ENCODE data around the gene SERINC3.

SERINC3 gene

GRCh38 chr20:44533928-44534327 is 12.1 kb upstream of the SERINC3 start:
- DNase-seq (ENCODE audit: low read depth in 1 of 2, low spot score in 1 of 2): no peak
- TF ChIP-seq SPI1 (IDR thresholded peaks at IDR 0.05; ENCODE audit: borderline replicate concordance, low read depth) (no peak), GABPA (IDR thresholded peaks at IDR 0.05; ENCODE audit: low read depth) (no peak), REST (IDR thresholded peaks at IDR 0.05; ENCODE audit: insufficient replicate concordance, low read depth) (no peak), CTCF (IDR thresholded peaks at IDR 0.05; ENCODE audit: insufficient read depth, low read length) (no peak), POLR2AphosphoS5 (IDR thresholded peaks at IDR 0.05; ENCODE audit: low read depth) (no peak)
- H3K4me3 ChIP-seq (replicated peaks; ENCODE audit: insufficient read depth, low read length): no peak overlapping the region
- H3K27ac ChIP-seq (replicated peaks): no peak overlapping the region
- no peaks in the 10 kb centered on the region for H3K27me3 ChIP-seq (ENCODE audit: insufficient read depth, poor library complexity, severe bottlenecking)

- Histone ChIP-seq H3K27me3 (ENCODE audit: insufficient read depth, poor library complexity, severe bottlenecking) (no peaks in the 10 kb centered on the region), H3K27ac (replicated peaks) (no peak overlapping the region), H3K4me3 (replicated peaks; ENCODE audit: insufficient read depth, low read length) (no peak overlapping the region)
- no peak for DNase-seq (ENCODE audit: low read depth in 1 of 2, low spot score in 1 of 2)
- TF ChIP-seq SPI1 (IDR thresholded peaks at IDR 0.05; ENCODE audit: borderline replicate concordance, low read depth): no peak
- TF ChIP-seq CTCF (IDR thresholded peaks at IDR 0.05; ENCODE audit: insufficient read depth, low read length): no peak
These were observed 11.1 kb upstream of the SERINC3 start for GRCh38 chr20:44532981-44533331.

- Histone ChIP-seq H3K27ac (replicated peaks) (no peak overlapping the region), H3K27me3 (ENCODE audit: insufficient read depth, poor library complexity, severe bottlenecking) (no peaks in the 10 kb centered on the region), H3K4me3 (replicated peaks; ENCODE audit: insufficient read depth, low read length) (peak overlapping the region; percentile 62)
- TF ChIP-seq SPI1 (IDR thresholded peaks at IDR 0.05; ENCODE audit: borderline replicate concordance, low read depth) (no peak), GABPA (IDR thresholded peaks at IDR 0.05; ENCODE audit: low read depth) (no peak)
- DNase-seq (ENCODE audit: low read depth in 1 of 2, low spot score in 1 of 2): no peak
These were observed 10.6 kb upstream of the SERINC3 start for GRCh38 chr20:44532259-44532980.

GRCh38 chr20:44528309-44528708 is 6.4 kb upstream of the SERINC3 start:
- H3K4me3 ChIP-seq (replicated peaks; ENCODE audit: insufficient read depth, low read length): no peak overlapping the region
- no peak for DNase-seq (ENCODE audit: low read depth in 1 of 2, low spot score in 1 of 2)
- TF ChIP-seq GABPA (IDR thresholded peaks at IDR 0.05; ENCODE audit: low read depth) (no peak), POLR2AphosphoS5 (IDR thresholded peaks at IDR 0.05; ENCODE audit: low read depth) (no peak), REST (IDR thresholded peaks at IDR 0.05; ENCODE audit: insufficient replicate concordance, low read depth) (no peak), SPI1 (IDR thresholded peaks at IDR 0.05; ENCODE audit: borderline replicate concordance, low read depth) (no peak), CTCF (IDR thresholded peaks at IDR 0.05; ENCODE audit: insufficient read depth, low read length) (no peak)
- H3K27ac ChIP-seq (replicated peaks): no peak overlapping the region
- H3K27me3 ChIP-seq (ENCODE audit: insufficient read depth, poor library complexity, severe bottlenecking): no peaks in the 10 kb centered on the region
